ENCODE data around the gene ARRDC1. TPM values are rescaled to one million over a fixed set of nuclear protein-coding genes. Genes with fewer than 3 reads are reported as not detected.

ARRDC1 gene
- total and polyA plus RNA-seq, 9 donors = 5.2 to 46.2 (median 13.8) TPM

- Histone ChIP-seq H3K4me1 (ENCODE audit: insufficient read depth) (peaks cover 4% of the 10 kb centered on the region), H3K4me3 (no peak overlapping the region), H3K27me3 (no peaks in the 10 kb centered on the region), H3K27ac (no peak overlapping the region), H3K36me3 (no peaks in the 10 kb centered on the region), H3K9me3 (no peaks in the 10 kb centered on the region)
- intact Hi-C loops (cut with DNase I) = no loop called here
- 87 to 90% (median 89%) methylated on average over 19 to 23 of the region's 23 CpGs for WGBS, 3 donors
- TF ChIP-seq EP300 (IDR thresholded peaks at IDR 0.05) = no peak
- TF ChIP-seq CTCF (IDR thresholded peaks at IDR 0.05) = no peak
- TF ChIP-seq POLR2A (IDR thresholded peaks at IDR 0.05) = no peak
- no peak for DNase-seq
Observed at GRCh38 chr9:137580209-137580953, 25.1 kb upstream of the ARRDC1 start.

- 90 to 95% (median 94%) methylated on average over 4 of the region's 4 CpGs for WGBS, 3 donors
Observed at GRCh38 chr9:137580954-137581322, 24.5 kb upstream of the ARRDC1 start.

GRCh38 chr9:137581361-137582285, 23.9 kb upstream of the ARRDC1 start:
- no peak for DNase-seq
- no peak overlapping the region for H3K27ac ChIP-seq
- no peaks in the 10 kb centered on the region for H3K36me3 ChIP-seq
- no peaks in the 10 kb centered on the region for H3K9me3 ChIP-seq
- intact Hi-C loops (cut with DNase I) = no loop called here
- no peaks in the 10 kb centered on the region for H3K27me3 ChIP-seq
- H3K4me3 ChIP-seq = no peak overlapping the region
- TF ChIP-seq EP300 (IDR thresholded peaks at IDR 0.05) (no peak), CTCF (IDR thresholded peaks at IDR 0.05) (no peak), POLR2A (IDR thresholded peaks at IDR 0.05) (no peak)
- H3K4me1 ChIP-seq (ENCODE audit: insufficient read depth) = peaks cover 4% of the 10 kb centered on the region
- 83 to 88% (median 87%) methylated on average over 19 to 22 of the region's 22 CpGs for WGBS, 3 donors

More at GRCh38 chr9:137580954-137581322, 24.5 kb upstream of the ARRDC1 start:
- DNase-seq = no peak
- intact Hi-C loops (cut with DNase I) = no loop called here
- TF ChIP-seq POLR2A (IDR thresholded peaks at IDR 0.05) (no peak), CTCF (IDR thresholded peaks at IDR 0.05) (no peak), EP300 (IDR thresholded peaks at IDR 0.05) (no peak)
- H3K4me1 ChIP-seq (ENCODE audit: insufficient read depth) = peaks cover 4% of the 10 kb centered on the region
- H3K27ac ChIP-seq = no peak overlapping the region
- H3K36me3 ChIP-seq = no peaks in the 10 kb centered on the region
- H3K27me3 ChIP-seq = no peaks in the 10 kb centered on the region
- H3K4me3 ChIP-seq = no peak overlapping the region
- no peaks in the 10 kb centered on the region for H3K9me3 ChIP-seq

GRCh38 chr9:137582286-137582860, 23.1 kb upstream of the ARRDC1 start:
- no peaks in the 10 kb centered on the region for H3K27me3 ChIP-seq
- no peaks in the 10 kb centered on the region for H3K36me3 ChIP-seq
- H3K4me3 ChIP-seq = no peak overlapping the region
- no peak for TF ChIP-seq EP300 (IDR thresholded peaks at IDR 0.05)
- no peak for DNase-seq
- intact Hi-C loops (cut with DNase I) = no loop called here
- WGBS, 3 donors = 73 to 78% (median 77%) methylated on average over 20 of the region's 20 CpGs
- no peaks in the 10 kb centered on the region for H3K9me3 ChIP-seq
- H3K27ac ChIP-seq = no peak overlapping the region
- peaks cover 4% of the 10 kb centered on the region for H3K4me1 ChIP-seq (ENCODE audit: insufficient read depth)

Data from ovary (tissue), 9 donors.